Panc1 (cell line): ENCODE data around the gene RMP24.

Experiments used
- ATAC-seq: fragments of 200-7000 bp; cut with Tn5 transposase; 2 replicates; pipeline ENCODE4 v1.9.1; 2020; ENCODE audit warnings: mild to moderate bottlenecking, moderate library complexity
- BruUV-seq: library from RNA; stranded (reverse); fragments of 400-500 nt; replicated peaks from 2 replicates; lab custom pipeline; 2021; lab: Mats Ljungman, UMichigan
- CTCF ChIA-PET: fragments of 300-600 bp; sonication (Branson Sonifier 250); formaldehyde crosslinking; loops from one replicate; lab custom pipeline; 2022; ENCODE audit warnings: antibody characterized with exemption; lab: Charles Lee
- POLR2A ChIA-PET: fragments of 300-600 bp; sonication (Branson Sonifier 250); formaldehyde crosslinking; loops from one replicate; lab custom pipeline; 2022; ENCODE audit warnings: antibody characterized with exemption; lab: Charles Lee
- DNase-seq: peaks from one replicate; pipeline ENCODE4 v3.0.0-alpha.2; 2010; ENCODE audit warnings: low read depth, low spot score
- H3K27ac ChIP-seq: 2 replicates; pipeline ENCODE4 v1.5.1; 2011; ENCODE audit warnings: mild to moderate bottlenecking, low read length, inconsistent platforms
- H3K27me3 ChIP-seq: fragments of 200-500 bp; sonication (Bioruptor generic); 2 replicates; pipeline ENCODE4 v1.6.0; 2014; ENCODE audit warnings: low read length, inconsistent platforms; ENCODE audit not compliant: control insufficient read depth, insufficient read depth
- H3K36me3 ChIP-seq: fragments of 200-500 bp; sonication (Bioruptor generic); 2 replicates; pipeline ENCODE4 v1.5.1; 2014; ENCODE audit warnings: inconsistent platforms, mild to moderate bottlenecking, low read length, moderate library complexity; ENCODE audit not compliant: control insufficient read depth, insufficient read depth
- H3K4me1 ChIP-seq: 2 replicates; pipeline ENCODE4 v1.5.1; 2011; ENCODE audit warnings: inconsistent platforms, mild to moderate bottlenecking, low read length, moderate library complexity; ENCODE audit not compliant: control insufficient read depth, insufficient read depth
- H3K4me3 ChIP-seq, 2 experiments: 2 replicates each; pipeline ENCODE4 v1.5.1; 2011 to 2012; ENCODE audit warnings: low read depth in 2 of 2, low read length in 2 of 2, mild to moderate bottlenecking in 2 of 2, inconsistent platforms in 1 of 2, moderate library complexity in 1 of 2
- H3K9me3 ChIP-seq: fragments of 200-500 bp; sonication (Bioruptor generic); 2 replicates; pipeline ENCODE4 v1.5.1; 2014; ENCODE audit warnings: low read depth, mild to moderate bottlenecking, inconsistent platforms, low read length, moderate library complexity; ENCODE audit not compliant: control insufficient read depth, insufficient read depth
- POLR2AphosphoS5 ChIP-seq: IDR thresholded peaks from 2 replicates; pipeline ENCODE4 v1.6.1; 2012; ENCODE audit warnings: mild to moderate bottlenecking, low read depth, low read length, moderate library complexity
- SIN3A ChIP-seq: IDR thresholded peaks from 2 replicates; pipeline ENCODE4 v1.6.1; 2012; ENCODE audit warnings: low read depth, mild to moderate bottlenecking, low read length, moderate library complexity, borderline replicate concordance; ENCODE audit not compliant: insufficient read depth
- TCF7L2 ChIP-seq: IDR thresholded peaks from 2 replicates; pipeline ENCODE4 v1.6.1; 2011; ENCODE audit warnings: mild to moderate bottlenecking, low read depth, low read length, inconsistent platforms
- in situ Hi-C: cut with HindIII; loops from 2 replicates; pipeline ENCODE4 v1.10.0; 2016; ENCODE audit warnings: low sequenced_read_pairs, low pct_unique_long_range_greater_than_20kb
- intact Hi-C: fragments of 100-400 bp; cut with micrococcal nuclease; formaldehyde crosslinking; loops from one replicate; pipeline ENCODE4 v1.10.0; 2022; ENCODE audit not compliant: unreplicated experiment
- TF ChIP-seq, protein P1 (sequence below), 2 experiments: IDR thresholded peaks; 2 replicates each; pipeline ENCODE4 v1.6.1; 2011 to 2012; ENCODE audit warnings: low read depth in 2 of 2, control low read depth in 1 of 2, low read length in 1 of 2, mild to moderate bottlenecking in 1 of 2, moderate library complexity in 1 of 2; ENCODE audit not compliant: insufficient read depth in 1 of 2
- TF ChIP-seq, protein P2 (sequence below): fragments of 450-650 bp; IDR thresholded peaks from 2 replicates; pipeline ENCODE4 v1.5.1; 2017; ENCODE audit warnings: mild to moderate bottlenecking

The RMP24 gene

DNA sequence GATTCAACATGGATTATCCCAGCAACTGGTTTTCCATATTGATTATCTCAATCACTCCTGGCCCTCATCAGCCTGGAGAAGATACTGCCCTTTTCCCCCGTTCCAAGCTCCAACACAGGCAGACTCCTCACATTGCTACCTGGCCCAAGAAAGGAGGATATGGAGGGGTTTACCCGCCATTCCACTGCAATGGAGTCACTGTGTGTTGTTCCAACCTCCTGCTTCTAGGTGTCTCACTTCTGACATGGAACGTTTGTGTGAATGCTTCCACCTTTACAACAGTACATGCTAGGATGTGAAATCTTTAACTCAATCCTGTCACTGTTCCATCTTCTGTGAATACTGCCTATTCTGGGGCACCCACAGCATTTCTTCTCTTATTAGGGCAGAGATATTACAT is 36.7 kb downstream of the RMP24 start:
- ATAC-seq, result no peak
- no peak for TF ChIP-seq TCF7L2
- in situ Hi-C loops, result no loop called here
- no TSS peak for BruUV-seq
- no peak for DNase-seq
- no peaks in the 10 kb centered on the region for H3K36me3 ChIP-seq
- ChIA-PET POLR2A (no interaction called here), CTCF (no interaction called here)
- H3K4me1 ChIP-seq, result no peaks in the 10 kb centered on the region
- no peak overlapping the region for H3K4me3 ChIP-seq
- H3K27ac ChIP-seq, result no peak overlapping the region
- intact Hi-C loops, result no loop called here
- no peaks in the 10 kb centered on the region for H3K9me3 ChIP-seq
- no peaks in the 10 kb centered on the region for H3K27me3 ChIP-seq

DNA sequence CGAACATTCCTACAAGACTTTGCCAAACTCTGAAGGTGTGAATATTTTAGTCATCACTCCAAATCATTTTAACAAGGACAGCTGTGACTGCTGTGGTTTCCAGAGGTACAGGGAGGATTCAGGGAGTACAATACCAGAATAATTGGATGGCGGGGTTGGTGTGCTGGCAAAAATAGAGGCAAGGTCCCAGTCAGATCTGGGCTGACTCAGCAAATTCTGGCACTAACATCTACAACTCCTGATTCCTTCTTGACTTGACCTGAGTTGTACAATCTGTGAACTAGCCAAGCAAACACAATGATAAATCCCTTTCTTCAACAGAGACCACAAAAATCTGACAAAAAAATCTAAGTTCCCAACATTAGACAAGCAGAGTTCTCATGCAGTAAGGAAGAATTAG is 40.4 kb downstream of the RMP24 start:
- H3K27ac ChIP-seq, result no peak overlapping the region
- no peaks in the 10 kb centered on the region for H3K9me3 ChIP-seq
- no peak overlapping the region for H3K4me3 ChIP-seq
- in situ Hi-C loops (no loop called here), intact Hi-C loops (no loop called here)
- ChIA-PET CTCF (no interaction called here), POLR2A (no interaction called here)
- DNase-seq (no peak), ATAC-seq (no peak)
- no peaks in the 10 kb centered on the region for H3K27me3 ChIP-seq
- H3K4me1 ChIP-seq, result no peaks in the 10 kb centered on the region
- BruUV-seq, result no TSS peak
- TF ChIP-seq, protein P1, sequence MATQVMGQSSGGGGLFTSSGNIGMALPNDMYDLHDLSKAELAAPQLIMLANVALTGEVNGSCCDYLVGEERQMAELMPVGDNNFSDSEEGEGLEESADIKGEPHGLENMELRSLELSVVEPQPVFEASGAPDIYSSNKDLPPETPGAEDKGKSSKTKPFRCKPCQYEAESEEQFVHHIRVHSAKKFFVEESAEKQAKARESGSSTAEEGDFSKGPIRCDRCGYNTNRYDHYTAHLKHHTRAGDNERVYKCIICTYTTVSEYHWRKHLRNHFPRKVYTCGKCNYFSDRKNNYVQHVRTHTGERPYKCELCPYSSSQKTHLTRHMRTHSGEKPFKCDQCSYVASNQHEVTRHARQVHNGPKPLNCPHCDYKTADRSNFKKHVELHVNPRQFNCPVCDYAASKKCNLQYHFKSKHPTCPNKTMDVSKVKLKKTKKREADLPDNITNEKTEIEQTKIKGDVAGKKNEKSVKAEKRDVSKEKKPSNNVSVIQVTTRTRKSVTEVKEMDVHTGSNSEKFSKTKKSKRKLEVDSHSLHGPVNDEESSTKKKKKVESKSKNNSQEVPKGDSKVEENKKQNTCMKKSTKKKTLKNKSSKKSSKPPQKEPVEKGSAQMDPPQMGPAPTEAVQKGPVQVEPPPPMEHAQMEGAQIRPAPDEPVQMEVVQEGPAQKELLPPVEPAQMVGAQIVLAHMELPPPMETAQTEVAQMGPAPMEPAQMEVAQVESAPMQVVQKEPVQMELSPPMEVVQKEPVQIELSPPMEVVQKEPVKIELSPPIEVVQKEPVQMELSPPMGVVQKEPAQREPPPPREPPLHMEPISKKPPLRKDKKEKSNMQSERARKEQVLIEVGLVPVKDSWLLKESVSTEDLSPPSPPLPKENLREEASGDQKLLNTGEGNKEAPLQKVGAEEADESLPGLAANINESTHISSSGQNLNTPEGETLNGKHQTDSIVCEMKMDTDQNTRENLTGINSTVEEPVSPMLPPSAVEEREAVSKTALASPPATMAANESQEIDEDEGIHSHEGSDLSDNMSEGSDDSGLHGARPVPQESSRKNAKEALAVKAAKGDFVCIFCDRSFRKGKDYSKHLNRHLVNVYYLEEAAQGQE (IDR thresholded peaks at IDR 0.05; ENCODE audit: insufficient read depth in 1 of 2, low read depth in 2 of 2, low read length in 1 of 2), result no peak
- TF ChIP-seq SIN3A, result no peak
- TF ChIP-seq, protein P2, sequence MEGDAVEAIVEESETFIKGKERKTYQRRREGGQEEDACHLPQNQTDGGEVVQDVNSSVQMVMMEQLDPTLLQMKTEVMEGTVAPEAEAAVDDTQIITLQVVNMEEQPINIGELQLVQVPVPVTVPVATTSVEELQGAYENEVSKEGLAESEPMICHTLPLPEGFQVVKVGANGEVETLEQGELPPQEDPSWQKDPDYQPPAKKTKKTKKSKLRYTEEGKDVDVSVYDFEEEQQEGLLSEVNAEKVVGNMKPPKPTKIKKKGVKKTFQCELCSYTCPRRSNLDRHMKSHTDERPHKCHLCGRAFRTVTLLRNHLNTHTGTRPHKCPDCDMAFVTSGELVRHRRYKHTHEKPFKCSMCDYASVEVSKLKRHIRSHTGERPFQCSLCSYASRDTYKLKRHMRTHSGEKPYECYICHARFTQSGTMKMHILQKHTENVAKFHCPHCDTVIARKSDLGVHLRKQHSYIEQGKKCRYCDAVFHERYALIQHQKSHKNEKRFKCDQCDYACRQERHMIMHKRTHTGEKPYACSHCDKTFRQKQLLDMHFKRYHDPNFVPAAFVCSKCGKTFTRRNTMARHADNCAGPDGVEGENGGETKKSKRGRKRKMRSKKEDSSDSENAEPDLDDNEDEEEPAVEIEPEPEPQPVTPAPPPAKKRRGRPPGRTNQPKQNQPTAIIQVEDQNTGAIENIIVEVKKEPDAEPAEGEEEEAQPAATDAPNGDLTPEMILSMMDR, result no peak
- no peak for TF ChIP-seq POLR2AphosphoS5
- TF ChIP-seq TCF7L2, result no peak
- no peaks in the 10 kb centered on the region for H3K36me3 ChIP-seq

DNA sequence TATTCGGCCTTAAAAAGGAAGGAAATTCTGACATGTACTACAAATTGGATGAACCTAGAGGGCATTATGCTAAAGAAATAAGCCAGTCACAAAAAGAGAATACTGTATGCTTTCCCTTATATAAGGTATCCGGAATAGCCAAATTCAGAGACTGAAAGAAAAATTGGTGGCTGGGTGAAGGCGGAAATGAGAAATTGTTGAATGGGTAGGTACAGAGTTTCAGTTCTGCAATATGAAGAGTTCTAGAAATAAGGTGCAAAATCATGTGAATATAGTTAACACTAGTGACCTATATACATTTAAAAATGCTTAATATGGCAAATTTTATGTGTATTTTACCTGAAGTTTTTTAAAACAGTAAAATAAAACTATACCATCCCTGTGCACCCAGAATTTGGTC is 43.1 kb downstream of the RMP24 start:
- no peak overlapping the region for H3K4me3 ChIP-seq
- H3K4me1 ChIP-seq, result no peaks in the 10 kb centered on the region
- H3K9me3 ChIP-seq, result no peaks in the 10 kb centered on the region
- POLR2A ChIA-PET, result no interaction called here
- CTCF ChIA-PET, result no interaction called here
- BruUV-seq, result no TSS peak
- DNase-seq, result no peak
- no peak overlapping the region for H3K27ac ChIP-seq
- TF ChIP-seq POLR2AphosphoS5 (no peak), TCF7L2 (no peak), SIN3A (no peak)
- TF ChIP-seq, protein P1 (IDR thresholded peaks at IDR 0.05; ENCODE audit: insufficient read depth in 1 of 2, low read depth in 2 of 2, low read length in 1 of 2), result no peak
- TF ChIP-seq, protein P2, result no peak
- intact Hi-C loops (loop anchor here (5.0 kb wide), 2 partner anchors 112 to 267 kb away; partner anchors contain the start of genes ELP2 and SLC39A6), in situ Hi-C loops (no loop called here)
- no peaks in the 10 kb centered on the region for H3K27me3 ChIP-seq
- ATAC-seq, result no peak
- no peaks in the 10 kb centered on the region for H3K36me3 ChIP-seq
